Measurements from ENCODE around the gene TWF2.
A peak's percentile ranks its signal among the peaks of the same experiment; 100 is the strongest.

Gene TWF2

DNA sequence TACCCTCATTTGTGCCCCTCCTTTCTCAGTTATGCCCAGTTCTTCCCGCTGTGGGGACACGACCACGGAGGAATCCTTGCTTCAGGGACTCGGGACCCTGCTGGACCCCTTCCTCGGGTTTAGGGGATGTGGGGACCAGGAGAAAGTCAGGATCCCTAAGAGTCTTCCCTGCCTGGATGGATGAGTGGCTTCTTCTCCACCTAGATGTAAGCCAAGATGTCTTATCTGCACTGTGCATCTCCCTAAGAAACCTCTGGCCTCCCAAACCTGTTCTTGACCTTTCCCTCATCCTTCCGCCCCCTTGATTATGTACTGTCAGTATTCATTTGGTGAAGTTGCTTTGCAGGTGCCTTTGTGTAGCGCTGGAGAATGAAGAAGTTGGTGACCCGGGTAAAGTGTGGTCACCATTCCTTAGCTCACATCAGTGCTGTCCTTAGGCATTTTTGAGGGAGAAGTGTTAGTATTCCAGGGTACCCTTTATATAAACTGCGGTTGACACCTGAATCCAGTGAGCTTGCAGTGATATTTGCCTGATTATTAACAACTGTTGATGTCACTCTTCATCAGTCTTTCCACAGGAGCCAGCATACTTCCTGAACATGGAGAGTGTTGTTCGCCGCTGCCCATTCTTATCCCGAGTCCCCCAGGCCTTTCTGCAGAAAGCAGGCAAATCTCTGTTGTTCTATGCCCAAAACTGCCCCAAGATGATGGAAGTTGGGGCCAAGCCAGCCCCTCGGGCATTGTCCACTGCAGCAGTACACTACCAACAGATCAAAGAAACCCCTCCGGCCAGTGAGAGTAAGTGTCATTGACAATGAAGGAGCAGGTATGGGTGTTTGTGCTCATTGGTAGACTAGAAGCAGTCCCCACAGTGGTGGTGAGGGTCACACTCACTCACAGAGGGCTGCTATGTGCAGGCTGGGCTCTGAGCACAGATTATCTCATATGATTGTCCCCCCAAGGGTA lies 40.0 kb downstream of the TWF2 start:
- TF ChIP-seq, protein P1, sequence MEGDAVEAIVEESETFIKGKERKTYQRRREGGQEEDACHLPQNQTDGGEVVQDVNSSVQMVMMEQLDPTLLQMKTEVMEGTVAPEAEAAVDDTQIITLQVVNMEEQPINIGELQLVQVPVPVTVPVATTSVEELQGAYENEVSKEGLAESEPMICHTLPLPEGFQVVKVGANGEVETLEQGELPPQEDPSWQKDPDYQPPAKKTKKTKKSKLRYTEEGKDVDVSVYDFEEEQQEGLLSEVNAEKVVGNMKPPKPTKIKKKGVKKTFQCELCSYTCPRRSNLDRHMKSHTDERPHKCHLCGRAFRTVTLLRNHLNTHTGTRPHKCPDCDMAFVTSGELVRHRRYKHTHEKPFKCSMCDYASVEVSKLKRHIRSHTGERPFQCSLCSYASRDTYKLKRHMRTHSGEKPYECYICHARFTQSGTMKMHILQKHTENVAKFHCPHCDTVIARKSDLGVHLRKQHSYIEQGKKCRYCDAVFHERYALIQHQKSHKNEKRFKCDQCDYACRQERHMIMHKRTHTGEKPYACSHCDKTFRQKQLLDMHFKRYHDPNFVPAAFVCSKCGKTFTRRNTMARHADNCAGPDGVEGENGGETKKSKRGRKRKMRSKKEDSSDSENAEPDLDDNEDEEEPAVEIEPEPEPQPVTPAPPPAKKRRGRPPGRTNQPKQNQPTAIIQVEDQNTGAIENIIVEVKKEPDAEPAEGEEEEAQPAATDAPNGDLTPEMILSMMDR (IDR thresholded peaks at IDR 0.05; ENCODE audit: insufficient read depth, low read length, poor library complexity, severe bottlenecking), result no peak
- H3K27me3 ChIP-seq (replicated peaks; ENCODE audit: control insufficient read depth, insufficient read depth, low read length), result no peaks in the 10 kb centered on the region
- peaks cover 6% of the 10 kb centered on the region for H3K36me3 ChIP-seq (ENCODE audit: control insufficient read depth, insufficient read depth, low read length)
- H3K4me3 ChIP-seq (replicated peaks; ENCODE audit: low read depth, low read length), result peak overlapping the region; percentile 85
- no peak for DNase-seq (ENCODE audit: extremely low read depth, insufficient read length)

DNA sequence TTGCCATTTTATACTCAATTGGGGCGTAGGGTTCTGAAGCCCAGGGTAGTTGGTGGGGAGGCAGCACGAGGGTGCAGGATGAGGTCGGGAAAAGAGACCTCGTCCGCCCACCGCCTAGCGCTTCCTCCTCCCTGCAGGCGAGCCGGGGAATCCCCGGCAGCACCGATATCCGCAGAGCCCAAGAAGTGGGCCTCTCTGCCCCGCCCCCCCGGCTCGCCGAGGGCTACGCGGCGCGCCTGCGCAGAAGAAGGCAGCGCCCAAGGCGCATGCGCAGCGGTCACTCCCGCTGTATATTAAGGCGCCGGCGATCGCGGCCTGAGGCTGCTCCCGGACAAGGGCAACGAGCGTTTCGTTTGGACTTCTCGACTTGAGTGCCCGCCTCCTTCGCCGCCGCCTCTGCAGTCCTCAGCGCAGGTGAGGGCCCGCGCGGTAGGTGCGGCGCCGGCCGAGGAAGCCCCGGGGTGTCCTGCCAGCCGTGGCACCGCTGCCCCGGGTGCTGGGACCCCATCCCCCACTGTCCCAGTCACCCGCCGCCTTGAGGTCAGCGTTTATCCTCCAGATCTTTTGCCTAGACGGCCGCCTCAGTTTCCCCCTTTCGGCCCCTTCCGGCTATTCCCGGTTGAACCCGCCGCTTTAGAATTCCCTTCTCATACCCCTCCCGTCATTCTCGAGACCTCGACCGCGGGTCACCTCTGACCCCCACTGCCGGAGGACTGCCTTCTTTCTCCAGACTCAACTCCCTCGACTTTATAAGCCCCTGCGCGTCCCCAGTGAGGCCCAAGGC lies 40.9 kb downstream of the TWF2 start, which contains the start of gene ALAS1:
Gene ALAS1 (plus strand): TSS at position 319 of the 784 bp plus-strand sequence. CDS start 1,082 bp downstream, outside the sequence.
- TF ChIP-seq, protein P1 (IDR thresholded peaks at IDR 0.05; ENCODE audit: insufficient read depth, low read length, poor library complexity, severe bottlenecking), result no peak
- Histone ChIP-seq H3K36me3 (ENCODE audit: control insufficient read depth, insufficient read depth, low read length) (peaks cover 4% of the 10 kb centered on the region), H3K4me3 (replicated peaks; ENCODE audit: low read depth, low read length) (peak within 1 kb of the TSS; percentile 85), H3K27me3 (replicated peaks; ENCODE audit: control insufficient read depth, insufficient read depth, low read length) (no peaks in the 10 kb centered on the region)
- DNase-seq (ENCODE audit: extremely low read depth, insufficient read length), result peak; percentile 94

DNA sequence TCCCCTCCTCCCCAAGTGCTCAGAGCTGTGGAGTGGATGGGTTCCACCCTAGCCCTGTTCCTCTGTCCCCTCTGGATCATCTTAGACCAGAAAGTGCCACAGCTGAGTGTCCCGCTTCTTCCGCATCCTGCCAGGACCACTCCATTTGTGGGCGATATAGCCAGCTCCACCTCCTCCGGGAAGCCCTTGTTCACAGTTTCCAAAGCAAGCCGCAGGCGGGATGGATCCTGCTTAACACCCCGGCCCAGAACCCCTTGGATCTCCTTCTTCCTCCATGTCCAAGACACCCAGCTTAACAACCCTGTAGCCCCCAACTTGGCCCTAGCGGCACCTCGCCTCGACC lies 41.5 kb downstream of the TWF2 start:
- TF ChIP-seq, protein P1 (IDR thresholded peaks at IDR 0.05; ENCODE audit: insufficient read depth, low read length, poor library complexity, severe bottlenecking), result no peak

DNA sequence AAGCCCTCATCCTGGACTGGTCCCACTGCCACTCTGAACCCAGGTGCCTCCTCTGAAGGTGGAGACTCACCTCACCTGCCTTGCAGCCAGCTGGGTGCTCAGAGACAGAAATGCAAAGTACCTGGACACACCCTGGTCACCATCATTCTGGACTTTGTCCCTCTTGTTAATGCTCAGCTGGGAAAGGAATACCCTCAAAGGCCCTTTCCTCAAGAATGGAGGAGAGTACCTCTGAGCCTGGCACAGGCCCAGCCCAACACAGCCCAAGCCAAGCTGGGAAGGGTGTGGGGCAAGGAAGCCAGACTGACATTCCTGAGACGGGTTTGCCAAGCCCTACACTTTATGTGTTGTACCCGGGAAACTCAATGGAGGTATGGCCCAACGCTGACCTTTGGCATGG lies 42.0 kb downstream of the TWF2 start:
- DNase-seq (ENCODE audit: extremely low read depth, insufficient read length), result no peak
- Histone ChIP-seq H3K4me3 (replicated peaks; ENCODE audit: low read depth, low read length) (no peak overlapping the region), H3K36me3 (ENCODE audit: control insufficient read depth, insufficient read depth, low read length) (peaks cover 1% of the 10 kb centered on the region; the same call in 1 of the 2 replicates), H3K27me3 (replicated peaks; ENCODE audit: control insufficient read depth, insufficient read depth, low read length) (no peaks in the 10 kb centered on the region)
- TF ChIP-seq, protein P1 (IDR thresholded peaks at IDR 0.05; ENCODE audit: insufficient read depth, low read length, poor library complexity, severe bottlenecking), result no peak

More for the DNA sequence above, 41.5 kb downstream of the TWF2 start:
- no peak for DNase-seq (ENCODE audit: extremely low read depth, insufficient read length)
- no peaks in the 10 kb centered on the region for H3K27me3 ChIP-seq (replicated peaks; ENCODE audit: control insufficient read depth, insufficient read depth, low read length)
- H3K36me3 ChIP-seq (ENCODE audit: control insufficient read depth, insufficient read depth, low read length), result peaks cover 4% of the 10 kb centered on the region; the same call in 1 of the 2 replicates
- H3K4me3 ChIP-seq (replicated peaks; ENCODE audit: low read depth, low read length), result peak overlapping the region; percentile 85

DNA sequence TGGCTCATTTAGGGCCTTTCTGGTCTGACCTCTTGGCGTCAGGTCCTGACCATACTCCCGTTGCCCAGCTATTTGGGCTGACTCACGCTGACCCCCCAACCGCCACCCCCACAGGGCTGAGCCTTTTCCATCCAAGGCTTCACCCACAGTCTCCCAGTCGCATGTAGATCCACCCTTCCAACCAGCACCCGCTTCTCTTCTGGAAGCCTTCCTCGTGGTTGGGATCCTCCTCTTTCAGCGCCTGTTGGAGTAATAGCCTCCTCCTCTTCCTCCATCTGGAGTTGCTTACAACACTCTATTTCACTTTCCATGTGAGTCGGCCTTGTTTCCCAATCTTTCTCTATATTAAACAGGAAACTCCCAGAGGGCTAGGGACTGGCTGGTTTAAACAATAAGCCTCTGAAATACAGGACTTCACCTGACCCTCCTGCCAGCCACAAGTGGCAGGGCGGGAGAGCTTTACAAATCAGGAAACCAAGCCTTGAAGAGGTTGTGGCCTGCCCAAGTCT lies 43.1 kb downstream of the TWF2 start:
- TF ChIP-seq, protein P1 (IDR thresholded peaks at IDR 0.05; ENCODE audit: insufficient read depth, low read length, poor library complexity, severe bottlenecking), result no peak
- no peak for DNase-seq (ENCODE audit: extremely low read depth, insufficient read length)
- Histone ChIP-seq H3K27me3 (replicated peaks; ENCODE audit: control insufficient read depth, insufficient read depth, low read length) (no peaks in the 10 kb centered on the region), H3K36me3 (ENCODE audit: control insufficient read depth, insufficient read depth, low read length) (0 out of 2 replicates have a peak, but pooled peaks cover 1% of the 10 kb centered on the region), H3K4me3 (replicated peaks; ENCODE audit: low read depth, low read length) (no peak overlapping the region)
